K562 (cell line): ENCODE results near the gene PLCB1.

Experiments
- E2F8 ChIP-seq: fragments of 450-650 bp; IDR thresholded peaks from 2 replicates; pipeline ENCODE4 v1.7.1; 2018; ENCODE audit warnings: mild to moderate bottlenecking, low read depth; ENCODE audit not compliant: partially characterized antibody
- JUND ChIP-seq, 2 experiments: IDR thresholded peaks; 2 replicates in 1 of 2; 3 replicates in 1 of 2; pipeline ENCODE4 v1.6.1; 2011; ENCODE audit warnings: borderline replicate concordance in 2 of 2, low read depth in 2 of 2, low read length in 2 of 2, improper control_type of control experiment in 1 of 2, missing biosample characterization in 1 of 2, missing genetic modification characterization in 1 of 2, missing genetic modification reagents in 1 of 2
- NCOA6 ChIP-seq: fragments of 450-650 bp; IDR thresholded peaks from 2 replicates; pipeline ENCODE4 v1.6.1; 2017; ENCODE audit warnings: mild to moderate bottlenecking
- RAD21 ChIP-seq, 2 experiments: fragments of 250-450 bp in 1 of 2; fragments of 450-650 bp in 1 of 2; sonication (Bioruptor Pico) in 1 of 2; formaldehyde crosslinking in 1 of 2; IDR thresholded peaks in 1 of 2; conservative IDR thresholded peaks in 1 of 2; 2 replicates each; pipeline versions ENCODE4 v1.4.0 to v1.8.0; 2020 to 2022; ENCODE audit warnings: mild to moderate bottlenecking in 2 of 2, moderate library complexity in 1 of 2
- SMC3 ChIP-seq: conservative IDR thresholded peaks from 2 replicates; pipeline ENCODE4 v1.6.1; 2011; ENCODE audit warnings: low read depth, low read length, improper control_type of control experiment; ENCODE audit not compliant: insufficient read depth
- WHSC1 ChIP-seq: IDR thresholded peaks from one replicate; pipeline ENCODE4 v1.6.1; 2012; ENCODE audit warnings: low read length, control low read depth, inconsistent platforms

GRCh38 chr20:8213270-8213669, 81.2 kb downstream of the PLCB1 start:
- TF ChIP-seq WHSC1 (no peak), JUND (IDR thresholded peaks at IDR 0.05; ENCODE audit: borderline replicate concordance, low read depth, low read length) (no peak), JUND (tag; IDR thresholded peaks at IDR 0.05; ENCODE audit: borderline replicate concordance, low read depth, low read length) (no peak), RAD21 (CRISPR knock-in tag; conservative IDR thresholded peaks at IDR 0.05 in 1 of 2, IDR thresholded peaks at IDR 0.05 in 1 of 2) (no peak), SMC3 (no peak), NCOA6 (no peak), E2F8 (no peak)
